PFSK-1 (cell line): ENCODE results near the gene APBB2.

Experiments used
- FOXP2 ChIP-seq: optimal IDR thresholded peaks from 2 replicates; pipeline ENCODE3; 2011; ENCODE audit warnings: borderline replicate concordance, control low read depth, inconsistent platforms; ENCODE audit not compliant: insufficient read depth; ENCODE audit errors: extremely low read length, extremely low read depth
- POLR2AphosphoS5 ChIP-seq: IDR thresholded peaks from 2 replicates; pipeline ENCODE4 v1.6.1; 2012; ENCODE audit warnings: low read depth, mild to moderate bottlenecking, control low read depth, low read length, moderate library complexity
- SIN3A ChIP-seq: IDR thresholded peaks from 2 replicates; pipeline ENCODE4 v1.6.1; 2012; ENCODE audit warnings: mild to moderate bottlenecking, low read length, moderate library complexity, borderline replicate concordance; ENCODE audit not compliant: insufficient read depth
- TAF1 ChIP-seq: IDR thresholded peaks from 2 replicates; pipeline ENCODE4 v1.6.1; 2012; ENCODE audit warnings: low read length, control low read depth, borderline replicate concordance; ENCODE audit not compliant: insufficient read depth
- TF ChIP-seq, protein P1 (sequence below), 2 experiments: IDR thresholded peaks; 2 replicates each; pipeline versions ENCODE4 v1.6.1 to v1.8.0; 2011 to 2012; ENCODE audit warnings: low read depth in 2 of 2, low read length in 2 of 2, control low read depth in 1 of 2, inconsistent platforms in 1 of 2, mild to moderate bottlenecking in 1 of 2, moderate library complexity in 1 of 2; ENCODE audit not compliant: insufficient read depth in 1 of 2

The APBB2 gene

DNA sequence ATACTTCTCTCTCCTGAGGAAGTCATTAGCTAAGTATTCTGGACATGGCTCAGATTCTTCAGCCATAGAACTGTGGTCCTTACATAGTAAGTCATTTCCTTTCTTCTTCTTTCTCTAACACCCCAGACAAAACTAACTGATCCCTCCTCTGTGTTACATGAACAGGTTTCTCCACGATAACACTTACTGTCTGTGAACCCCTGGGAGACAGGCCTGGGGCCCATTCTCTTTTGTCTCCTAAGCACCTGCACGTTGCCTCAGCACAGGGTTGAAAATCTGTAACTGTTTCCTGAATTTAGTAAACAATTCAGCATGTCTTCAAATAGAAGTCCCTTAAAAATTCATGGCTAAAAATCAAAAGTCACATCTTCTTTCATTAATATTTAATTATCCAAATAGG lies 24.7 kb downstream of the APBB2 start:
- TF ChIP-seq FOXP2 (no peak), SIN3A (no peak), POLR2AphosphoS5 (no peak), TAF1 (no peak)
- TF ChIP-seq, protein P1, sequence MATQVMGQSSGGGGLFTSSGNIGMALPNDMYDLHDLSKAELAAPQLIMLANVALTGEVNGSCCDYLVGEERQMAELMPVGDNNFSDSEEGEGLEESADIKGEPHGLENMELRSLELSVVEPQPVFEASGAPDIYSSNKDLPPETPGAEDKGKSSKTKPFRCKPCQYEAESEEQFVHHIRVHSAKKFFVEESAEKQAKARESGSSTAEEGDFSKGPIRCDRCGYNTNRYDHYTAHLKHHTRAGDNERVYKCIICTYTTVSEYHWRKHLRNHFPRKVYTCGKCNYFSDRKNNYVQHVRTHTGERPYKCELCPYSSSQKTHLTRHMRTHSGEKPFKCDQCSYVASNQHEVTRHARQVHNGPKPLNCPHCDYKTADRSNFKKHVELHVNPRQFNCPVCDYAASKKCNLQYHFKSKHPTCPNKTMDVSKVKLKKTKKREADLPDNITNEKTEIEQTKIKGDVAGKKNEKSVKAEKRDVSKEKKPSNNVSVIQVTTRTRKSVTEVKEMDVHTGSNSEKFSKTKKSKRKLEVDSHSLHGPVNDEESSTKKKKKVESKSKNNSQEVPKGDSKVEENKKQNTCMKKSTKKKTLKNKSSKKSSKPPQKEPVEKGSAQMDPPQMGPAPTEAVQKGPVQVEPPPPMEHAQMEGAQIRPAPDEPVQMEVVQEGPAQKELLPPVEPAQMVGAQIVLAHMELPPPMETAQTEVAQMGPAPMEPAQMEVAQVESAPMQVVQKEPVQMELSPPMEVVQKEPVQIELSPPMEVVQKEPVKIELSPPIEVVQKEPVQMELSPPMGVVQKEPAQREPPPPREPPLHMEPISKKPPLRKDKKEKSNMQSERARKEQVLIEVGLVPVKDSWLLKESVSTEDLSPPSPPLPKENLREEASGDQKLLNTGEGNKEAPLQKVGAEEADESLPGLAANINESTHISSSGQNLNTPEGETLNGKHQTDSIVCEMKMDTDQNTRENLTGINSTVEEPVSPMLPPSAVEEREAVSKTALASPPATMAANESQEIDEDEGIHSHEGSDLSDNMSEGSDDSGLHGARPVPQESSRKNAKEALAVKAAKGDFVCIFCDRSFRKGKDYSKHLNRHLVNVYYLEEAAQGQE (IDR thresholded peaks at IDR 0.05; ENCODE audit: insufficient read depth in 1 of 2, low read depth in 2 of 2, low read length in 2 of 2), result no peak

DNA sequence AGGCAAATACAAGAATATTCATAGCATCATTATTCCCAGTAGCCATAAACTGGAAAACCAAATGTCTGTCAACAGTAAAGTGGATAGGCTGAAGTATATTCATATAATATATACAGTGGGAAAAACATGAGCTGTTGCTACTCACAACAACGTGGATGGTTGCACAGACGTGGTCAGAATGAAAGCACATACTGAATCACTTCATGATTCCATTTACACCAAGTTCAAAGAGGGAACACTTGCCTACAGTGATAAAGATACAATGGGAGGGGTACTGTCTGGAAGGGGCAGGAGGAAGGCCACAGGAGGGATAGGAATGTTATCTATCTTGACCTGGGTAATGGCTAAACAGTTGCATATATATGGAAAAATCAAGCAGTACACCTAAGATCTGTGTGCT lies 25.3 kb downstream of the APBB2 start:
- TF ChIP-seq, protein P1 (IDR thresholded peaks at IDR 0.05; ENCODE audit: insufficient read depth in 1 of 2, low read depth in 2 of 2, low read length in 2 of 2), result no peak
- TF ChIP-seq SIN3A (no peak), POLR2AphosphoS5 (no peak), FOXP2 (no peak), TAF1 (no peak)

DNA sequence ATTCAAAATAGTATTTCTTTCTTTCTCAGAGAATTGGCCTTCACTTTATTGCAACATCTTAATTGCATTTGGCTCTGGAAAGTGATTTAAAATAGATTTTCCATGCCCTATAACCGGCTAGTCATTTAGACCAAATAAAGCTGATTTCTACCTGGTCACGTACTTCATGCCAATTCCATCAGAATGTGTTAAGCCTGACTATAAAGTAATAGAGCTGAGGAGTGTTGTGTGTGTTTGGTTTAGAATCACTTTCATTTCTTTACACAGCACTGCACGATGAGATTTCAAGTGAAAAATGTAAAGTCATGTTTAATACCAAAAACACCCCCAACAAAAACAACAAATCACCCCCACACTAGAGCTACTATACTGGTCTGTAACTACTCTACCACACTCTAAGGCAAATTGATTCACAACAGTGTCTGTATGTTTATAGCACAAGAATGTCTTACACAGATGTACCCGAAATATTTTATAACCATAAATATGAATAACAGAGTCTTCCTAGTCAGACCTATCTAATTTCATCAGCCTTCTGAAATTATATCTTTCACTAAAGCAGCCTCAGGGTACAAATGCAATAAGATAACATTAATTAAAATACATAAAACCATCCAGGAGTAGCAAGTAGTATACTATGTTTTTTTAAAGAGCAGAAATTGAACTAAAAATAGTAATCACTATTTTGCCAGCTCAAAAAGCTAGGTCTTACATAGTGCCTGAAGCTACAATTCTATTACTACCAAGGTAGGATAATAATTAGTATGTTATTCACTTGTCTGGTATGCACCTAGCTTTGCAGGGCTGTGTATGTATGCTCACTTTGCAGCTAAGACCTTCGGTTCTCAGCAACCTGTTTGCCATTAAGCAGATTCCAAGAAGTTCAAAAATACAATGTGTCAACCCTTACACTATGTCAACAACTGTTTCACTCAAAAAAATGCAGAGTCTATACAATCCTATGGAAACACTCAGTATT lies 28.4 kb downstream of the APBB2 start:
- TF ChIP-seq SIN3A, result no peak
- no peak for TF ChIP-seq TAF1
- no peak for TF ChIP-seq POLR2AphosphoS5
- no peak for TF ChIP-seq FOXP2
- TF ChIP-seq, protein P1 (IDR thresholded peaks at IDR 0.05; ENCODE audit: insufficient read depth in 1 of 2, low read depth in 2 of 2, low read length in 2 of 2), result no peak

DNA sequence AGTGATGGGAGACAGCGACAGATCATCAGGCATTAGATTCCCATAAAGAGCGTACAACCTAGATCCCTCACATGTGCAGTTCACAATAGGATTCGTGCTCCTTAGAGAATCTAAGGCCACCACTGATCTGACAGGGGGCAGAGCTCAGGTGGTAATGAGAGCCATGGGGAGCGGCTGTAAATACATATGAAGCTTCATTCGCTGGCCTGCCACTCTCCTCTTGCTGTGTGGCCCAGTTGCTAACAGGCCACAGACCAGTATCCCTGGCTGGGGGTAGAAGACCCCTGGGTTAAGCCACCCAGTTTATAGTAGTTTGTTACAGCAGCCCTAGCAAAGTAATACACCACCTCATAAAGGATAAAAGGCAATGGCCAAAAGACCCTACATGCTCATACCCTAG lies 30.3 kb downstream of the APBB2 start:
- TF ChIP-seq POLR2AphosphoS5, result no peak
- no peak for TF ChIP-seq SIN3A
- TF ChIP-seq, protein P1 (IDR thresholded peaks at IDR 0.05; ENCODE audit: insufficient read depth in 1 of 2, low read depth in 2 of 2, low read length in 2 of 2), result no peak
- no peak for TF ChIP-seq FOXP2
